Measurements from ENCODE around the gene MC1R.

MC1R gene

DNA sequence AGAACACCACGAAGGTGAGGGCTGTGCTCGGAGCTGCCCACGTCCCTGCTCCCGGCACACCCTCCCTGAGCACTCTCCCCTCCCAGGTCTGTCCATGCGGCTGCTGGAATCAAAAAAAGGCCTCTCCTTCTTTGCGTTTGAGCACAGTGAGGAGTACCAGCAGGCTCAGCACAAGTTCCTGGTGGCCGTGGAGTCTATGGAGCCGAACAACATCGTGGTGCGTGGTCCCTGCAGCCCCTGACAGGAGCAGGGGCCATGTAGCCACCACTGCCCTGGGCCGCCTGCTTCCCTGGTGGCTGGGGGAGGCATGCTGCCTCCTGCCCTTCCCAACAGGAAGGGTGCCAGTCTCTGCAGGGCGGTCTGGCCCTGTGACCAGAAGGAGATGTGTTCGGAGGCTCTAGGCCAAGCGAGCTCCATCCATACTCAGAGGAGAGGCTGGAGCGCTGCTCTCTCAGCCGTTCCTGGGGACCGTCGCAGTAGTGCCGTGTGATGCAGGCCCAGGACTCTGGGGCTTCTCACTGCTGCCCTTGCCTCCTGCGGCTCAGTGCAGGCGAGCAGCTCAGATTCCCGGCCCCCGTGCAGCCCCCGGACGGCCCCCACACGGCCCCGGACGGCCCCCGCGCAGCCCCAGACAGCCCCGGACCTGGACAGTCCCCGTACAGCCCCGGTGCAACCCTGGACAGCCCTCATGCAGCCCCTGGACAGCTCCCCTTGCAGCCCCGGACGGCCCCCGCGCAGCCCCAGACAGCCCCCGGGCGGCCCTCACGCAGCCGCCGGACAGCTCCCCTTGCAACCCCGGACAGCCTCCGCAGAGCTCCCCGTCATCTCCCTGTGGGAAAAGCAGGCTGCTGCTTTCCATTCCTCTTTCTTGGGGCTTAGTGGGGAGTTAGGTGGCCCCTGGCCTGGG lies 24.8 kb upstream of the MC1R start:
- POLR2A ChIA-PET, result no interaction called here
- H3K4me3 ChIP-seq (ENCODE audit: low read depth, low read length), result no peak overlapping the region
- TF ChIP-seq, protein P1, sequence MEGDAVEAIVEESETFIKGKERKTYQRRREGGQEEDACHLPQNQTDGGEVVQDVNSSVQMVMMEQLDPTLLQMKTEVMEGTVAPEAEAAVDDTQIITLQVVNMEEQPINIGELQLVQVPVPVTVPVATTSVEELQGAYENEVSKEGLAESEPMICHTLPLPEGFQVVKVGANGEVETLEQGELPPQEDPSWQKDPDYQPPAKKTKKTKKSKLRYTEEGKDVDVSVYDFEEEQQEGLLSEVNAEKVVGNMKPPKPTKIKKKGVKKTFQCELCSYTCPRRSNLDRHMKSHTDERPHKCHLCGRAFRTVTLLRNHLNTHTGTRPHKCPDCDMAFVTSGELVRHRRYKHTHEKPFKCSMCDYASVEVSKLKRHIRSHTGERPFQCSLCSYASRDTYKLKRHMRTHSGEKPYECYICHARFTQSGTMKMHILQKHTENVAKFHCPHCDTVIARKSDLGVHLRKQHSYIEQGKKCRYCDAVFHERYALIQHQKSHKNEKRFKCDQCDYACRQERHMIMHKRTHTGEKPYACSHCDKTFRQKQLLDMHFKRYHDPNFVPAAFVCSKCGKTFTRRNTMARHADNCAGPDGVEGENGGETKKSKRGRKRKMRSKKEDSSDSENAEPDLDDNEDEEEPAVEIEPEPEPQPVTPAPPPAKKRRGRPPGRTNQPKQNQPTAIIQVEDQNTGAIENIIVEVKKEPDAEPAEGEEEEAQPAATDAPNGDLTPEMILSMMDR (IDR thresholded peaks at IDR 0.05; ENCODE audit: insufficient read depth, low read length, missing control alignments), result no peak
- DNase-seq (ENCODE audit: low read depth, low spot score), result no peak
- CTCF ChIA-PET, result interaction anchor here (0.8 to 5.9 kb wide), 2 partner anchors 12 to 15 kb away, joined by 3 to 37 read pairs; no protein-coding TSS in a partner anchor

DNA sequence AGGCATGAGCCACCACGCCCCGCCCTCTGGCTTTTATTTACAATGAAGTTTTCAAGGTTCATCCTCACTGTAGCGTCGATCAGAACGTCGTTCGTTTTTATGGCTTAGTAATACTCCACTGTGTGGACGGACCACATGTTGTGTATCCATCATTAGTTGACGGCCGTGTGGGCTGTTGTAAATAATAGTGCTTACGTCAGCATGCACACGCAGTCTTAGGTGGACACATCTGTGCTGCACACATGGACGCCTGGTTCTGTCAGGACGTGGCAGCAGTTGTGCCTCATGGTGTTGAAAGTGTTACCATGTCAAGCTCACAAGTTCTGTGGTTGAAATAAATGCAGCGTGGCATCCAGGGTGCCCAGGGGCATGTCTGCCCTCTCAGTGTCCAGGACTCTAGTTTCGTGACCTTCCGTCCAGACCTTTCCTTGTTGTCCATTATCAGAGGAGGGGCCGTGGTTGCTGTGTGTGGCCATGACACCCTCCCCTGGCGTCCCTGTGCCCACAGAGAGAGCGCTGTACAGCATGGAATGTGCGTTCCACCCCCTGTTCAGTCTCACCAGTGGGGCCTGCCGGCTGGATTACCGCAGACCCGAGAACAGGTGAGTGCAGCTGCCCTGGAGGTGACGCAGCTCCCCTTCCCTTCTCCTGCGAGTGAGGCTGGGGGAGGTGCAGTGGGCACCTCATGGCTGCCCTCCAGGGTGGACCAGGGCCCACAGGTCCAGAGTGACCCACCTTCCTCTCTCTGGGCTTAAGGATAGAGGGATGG lies 23.0 kb upstream of the MC1R start:
- no peak for DNase-seq (ENCODE audit: low read depth, low spot score)
- TF ChIP-seq, protein P1 (IDR thresholded peaks at IDR 0.05; ENCODE audit: insufficient read depth, low read length, missing control alignments), result no peak
- ChIA-PET POLR2A (interaction anchor here (0.6 kb wide), 1 partner anchor 14 kb away, joined by 3 read pairs; no protein-coding TSS in a partner anchor), CTCF (interaction anchor here (1.1 to 5.9 kb wide), 2 partner anchors 12 to 13 kb away, joined by 3 to 37 read pairs; no protein-coding TSS in a partner anchor)
- no peak overlapping the region for H3K4me3 ChIP-seq (ENCODE audit: low read depth, low read length)

DNA sequence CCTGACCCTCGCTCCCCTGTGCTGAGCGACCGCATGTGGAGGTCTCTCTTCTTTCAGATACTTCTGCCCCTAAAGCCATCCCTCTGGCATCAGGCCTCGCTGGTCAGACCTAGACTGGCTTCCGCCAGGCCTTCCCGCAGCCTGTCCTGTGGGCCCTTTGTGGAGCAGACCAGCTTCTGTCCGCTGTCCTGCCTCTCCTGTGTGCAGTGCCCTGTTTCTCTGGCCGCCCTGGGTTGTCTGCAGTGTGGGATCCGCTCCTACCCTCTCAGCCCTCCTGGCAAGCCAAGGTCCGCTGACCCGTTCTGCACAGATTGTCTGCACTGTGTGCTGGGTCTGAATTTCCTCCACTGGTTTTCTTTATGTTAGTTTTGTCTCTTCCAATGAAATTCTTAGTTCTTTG lies 21.5 kb upstream of the MC1R start:
- CTCF ChIA-PET, result interaction anchor here (5.9 kb wide), 1 partner anchor 12 kb away, joined by 37 read pairs; no protein-coding TSS in a partner anchor
- POLR2A ChIA-PET, result no interaction called here

DNA sequence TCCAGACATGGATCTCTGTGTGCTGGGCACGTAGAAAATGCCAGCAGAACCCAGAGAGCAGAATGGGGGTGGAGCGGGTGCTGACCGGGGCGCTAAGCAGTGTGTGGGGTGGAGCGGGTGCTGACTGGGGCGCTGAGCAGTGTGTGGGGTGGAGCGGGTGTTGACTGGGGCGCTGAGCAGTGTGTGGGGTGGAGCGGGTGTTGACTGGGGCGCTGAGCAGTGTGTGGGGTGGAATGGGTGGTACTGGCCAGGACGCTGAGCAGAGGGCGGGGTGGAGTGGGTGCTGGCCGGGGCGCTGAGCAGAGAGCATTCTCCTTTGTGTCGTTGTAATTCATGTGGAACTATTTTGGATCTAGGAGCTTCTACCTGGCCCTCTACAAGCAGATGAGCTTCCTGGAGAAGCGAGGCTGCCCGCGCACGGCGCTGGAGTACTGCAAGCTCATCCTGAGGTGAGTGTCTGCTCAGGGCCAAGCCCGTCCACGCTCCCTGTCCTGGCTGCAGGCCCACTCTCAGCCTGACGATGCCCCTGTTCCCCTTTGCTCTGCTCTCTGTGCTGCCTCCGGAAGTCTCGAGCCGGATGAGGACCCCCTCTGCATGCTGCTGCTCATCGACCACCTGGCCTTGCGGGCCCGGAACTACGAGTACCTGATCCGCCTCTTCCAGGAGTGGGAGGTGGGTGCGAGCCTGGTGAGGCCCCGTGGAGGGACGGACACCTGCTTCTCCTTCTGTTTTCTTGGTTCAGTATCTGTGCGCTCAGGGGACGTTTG lies 20.3 kb upstream of the MC1R start:
- CTCF ChIA-PET, result interaction anchor here (1.3 to 5.9 kb wide), 4 partner anchors 10 to 37 kb away, joined by 5 to 37 read pairs (median 13); no protein-coding TSS in a partner anchor
- POLR2A ChIA-PET, result no interaction called here

More for the DNA sequence above, 21.5 kb upstream of the MC1R start:
- no peak overlapping the region for H3K4me3 ChIP-seq (ENCODE audit: low read depth, low read length)
- TF ChIP-seq, protein P1 (IDR thresholded peaks at IDR 0.05; ENCODE audit: insufficient read depth, low read length, missing control alignments), result no peak
- DNase-seq (ENCODE audit: low read depth, low spot score), result no peak

DNA sequence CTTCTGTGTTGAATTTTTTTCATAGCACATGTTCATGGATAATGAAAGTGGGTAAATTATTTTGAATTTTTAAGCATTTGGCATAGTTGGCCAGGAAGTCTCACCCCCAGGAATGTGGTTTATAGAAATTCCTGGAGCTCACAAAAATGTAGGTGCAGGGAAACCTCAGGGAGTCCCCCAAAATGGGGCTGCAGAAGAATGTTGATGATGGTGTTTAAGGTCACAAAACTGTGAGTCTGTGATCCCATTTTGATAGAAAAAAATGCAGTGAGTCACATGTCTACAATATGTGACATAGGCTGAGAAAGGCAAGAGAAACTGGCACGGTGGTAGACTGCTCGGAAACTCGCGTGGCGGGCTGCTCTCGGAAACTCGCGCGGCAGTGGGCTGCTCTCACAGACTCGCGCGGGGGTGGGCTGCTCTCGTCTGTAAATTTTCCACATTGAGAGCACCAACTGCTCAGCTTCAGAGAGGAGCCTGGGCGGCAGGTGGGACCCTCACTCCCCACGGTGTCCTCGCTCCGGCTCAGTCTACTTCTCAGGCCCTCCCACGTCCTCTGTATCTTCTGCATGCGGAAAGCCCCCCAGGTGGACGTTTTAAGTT lies 18.7 kb upstream of the MC1R start:
- no peak overlapping the region for H3K4me3 ChIP-seq (ENCODE audit: low read depth, low read length)
- ChIA-PET CTCF (interaction anchor here (0.7 to 2.5 kb wide), 6 partner anchors 8 to 39 kb away, joined by 3 to 20 read pairs (median 5); no protein-coding TSS in a partner anchor), POLR2A (no interaction called here)
- TF ChIP-seq, protein P1 (IDR thresholded peaks at IDR 0.05; ENCODE audit: insufficient read depth, low read length, missing control alignments), result no peak
- DNase-seq (ENCODE audit: low read depth, low spot score), result no peak

More for the DNA sequence above, 20.3 kb upstream of the MC1R start:
- DNase-seq (ENCODE audit: low read depth, low spot score), result no peak
- TF ChIP-seq, protein P1 (IDR thresholded peaks at IDR 0.05; ENCODE audit: insufficient read depth, low read length, missing control alignments), result no peak
- no peak overlapping the region for H3K4me3 ChIP-seq (ENCODE audit: low read depth, low read length)

All from AG04449 (cell line).